HUES64 (cell line): Measurements from ENCODE around the gene POM121C.
"Not testable (repeated sequence)": the region's sequence is repeated elsewhere in the genome, so short reads cannot be mapped to it uniquely, and the experiment has no call there.

Source experiments
- H3K27ac ChIP-seq: 2 replicates; pipeline ENCODE4 v1.7.0; 2013; ENCODE audit warnings: low read depth, low read length, inconsistent platforms
- H3K27me3 ChIP-seq: 2 replicates; pipeline ENCODE4 v1.6.1; 2013; ENCODE audit warnings: mild to moderate bottlenecking, low read length; ENCODE audit not compliant: insufficient read depth
- H3K36me3 ChIP-seq: 2 replicates; pipeline ENCODE4 v1.6.1; 2013; ENCODE audit warnings: mild to moderate bottlenecking, low read length; ENCODE audit not compliant: insufficient read depth
- H3K4me1 ChIP-seq: 2 replicates; pipeline ENCODE4 v1.6.1; 2013; ENCODE audit warnings: mild to moderate bottlenecking, low read length, moderate library complexity; ENCODE audit not compliant: insufficient read depth
- H3K4me3 ChIP-seq: 2 replicates; pipeline ENCODE4 v1.5.1; 2013; ENCODE audit warnings: mild to moderate bottlenecking, low read length, moderate library complexity
- H3K9ac ChIP-seq: 2 replicates; pipeline ENCODE4 v1.6.1; 2013; ENCODE audit warnings: mild to moderate bottlenecking, low read depth, low read length
- H3K9me3 ChIP-seq: 2 replicates; pipeline ENCODE4 v1.6.1; 2013; ENCODE audit warnings: low read depth, low read length; ENCODE audit not compliant: insufficient read depth
- WGBS: fragments of 150-250, 120-280 bp; methylation state at CpG from one replicate; pipeline ENCODE4 v1.1.7; 2013; ENCODE audit warnings: missing lambda C conversion rate; 5-methylcytosine and 5-hydroxymethylcytosine counted together

POM121C gene

GRCh38 chr7:75421798-75422710, 64.0 kb downstream of the POM121C start:
- H3K27me3 ChIP-seq, H3K4me3 ChIP-seq, H3K4me1 ChIP-seq, H3K9me3 ChIP-seq, H3K27ac ChIP-seq, H3K9ac ChIP-seq: not testable (repeated sequence)
- peaks cover 24% of the 10 kb centered on the region for H3K36me3 ChIP-seq
- WGBS, result 95% methylated on average over 28 of the region's 50 CpGs

DNA sequence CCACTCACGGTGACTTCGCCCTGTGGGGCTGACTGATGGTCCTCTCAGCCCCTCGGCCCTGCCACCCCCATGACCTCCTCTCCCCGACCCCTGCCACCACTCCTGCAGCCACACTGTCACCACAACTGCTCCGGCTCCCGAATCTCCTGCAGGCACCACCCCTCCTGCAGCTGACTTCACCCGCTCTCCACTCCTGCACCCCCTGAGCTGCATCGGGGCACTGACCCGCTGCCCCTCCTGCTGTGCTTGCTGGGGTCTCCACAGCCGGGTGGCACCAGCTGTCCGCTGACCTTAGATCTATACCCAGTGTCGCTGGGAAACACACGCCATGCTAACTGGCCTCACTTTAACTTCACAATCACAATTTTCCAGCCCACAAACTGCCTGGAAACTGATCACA, 65.9 kb downstream of the POM121C start:
- not testable (repeated sequence) for H3K4me3 ChIP-seq, H3K9ac ChIP-seq, H3K4me1 ChIP-seq, H3K27me3 ChIP-seq, H3K9me3 ChIP-seq, H3K27ac ChIP-seq
- WGBS, result 96% methylated on average over 10 of the region's 13 CpGs
- H3K36me3 ChIP-seq, result peaks cover 38% of the 10 kb centered on the region

- not testable (repeated sequence) for H3K4me3 ChIP-seq, H3K27ac ChIP-seq, H3K9ac ChIP-seq, H3K27me3 ChIP-seq, H3K9me3 ChIP-seq, H3K4me1 ChIP-seq
- 93% methylated on average over 10 of the region's 13 CpGs for WGBS
- H3K36me3 ChIP-seq, result peaks cover 39% of the 10 kb centered on the region
Observed at GRCh38 chr7:75419693-75420092, 66.4 kb downstream of the POM121C start.

DNA sequence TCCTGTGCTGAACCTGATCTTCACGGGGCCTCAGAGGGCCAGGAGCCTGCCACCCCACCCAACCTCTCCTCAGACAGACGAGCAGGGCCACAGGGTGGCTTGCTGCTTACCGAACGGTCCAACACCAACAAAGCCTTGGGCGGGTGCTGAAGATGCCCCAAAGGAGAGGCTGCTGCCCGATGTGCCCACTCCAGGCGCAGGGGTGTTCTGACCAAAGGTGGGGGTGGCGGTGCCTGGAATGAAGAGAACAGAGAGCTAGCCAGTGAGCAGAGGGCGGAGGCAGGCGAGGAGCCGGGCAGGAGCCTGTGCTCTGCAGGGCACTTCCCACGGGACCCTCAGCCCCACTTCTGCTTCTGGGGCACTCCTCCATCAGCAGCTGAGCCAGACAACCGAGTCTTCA, 66.9 kb downstream of the POM121C start:
- H3K27ac ChIP-seq, H3K9me3 ChIP-seq, H3K4me1 ChIP-seq, H3K4me3 ChIP-seq, H3K9ac ChIP-seq, H3K27me3 ChIP-seq: not testable (repeated sequence)
- peaks cover 35% of the 10 kb centered on the region for H3K36me3 ChIP-seq
- WGBS, result 94% methylated on average over 11 of the region's 13 CpGs

DNA sequence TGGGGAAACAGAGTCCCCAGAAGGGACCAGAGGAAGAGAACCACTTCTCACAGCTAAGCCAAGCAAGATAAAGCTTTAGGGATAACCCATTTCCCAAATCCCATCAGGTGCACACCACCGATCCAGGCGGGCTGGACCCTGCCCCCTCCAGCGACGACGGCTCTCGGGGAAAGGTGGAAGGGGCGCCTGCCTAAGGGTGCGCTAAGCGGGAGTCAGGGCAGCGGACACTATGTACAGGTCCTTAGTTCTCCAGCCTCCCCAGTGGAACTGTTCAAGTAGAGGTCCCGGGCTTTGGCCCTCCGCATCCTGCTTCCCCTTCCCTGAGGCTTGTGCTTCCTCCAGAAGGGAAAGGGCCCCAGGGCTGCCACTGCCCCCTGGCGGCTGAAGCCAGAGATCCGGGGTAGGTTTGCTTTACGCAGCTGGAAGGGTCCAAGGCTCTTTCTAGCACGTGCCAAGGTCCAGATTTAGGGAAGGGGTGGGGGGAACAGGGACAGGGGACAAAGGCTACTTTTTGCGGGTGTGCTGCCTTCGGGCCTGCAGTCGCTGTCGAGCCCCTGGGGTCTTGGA, 67.7 kb downstream of the POM121C start:
- H3K9me3 ChIP-seq, H3K4me1 ChIP-seq, H3K27ac ChIP-seq, H3K9ac ChIP-seq, H3K27me3 ChIP-seq, H3K4me3 ChIP-seq: not testable (repeated sequence)
- peaks cover 29% of the 10 kb centered on the region for H3K36me3 ChIP-seq
- WGBS, result 98% methylated on average over 11 of the region's 20 CpGs

DNA sequence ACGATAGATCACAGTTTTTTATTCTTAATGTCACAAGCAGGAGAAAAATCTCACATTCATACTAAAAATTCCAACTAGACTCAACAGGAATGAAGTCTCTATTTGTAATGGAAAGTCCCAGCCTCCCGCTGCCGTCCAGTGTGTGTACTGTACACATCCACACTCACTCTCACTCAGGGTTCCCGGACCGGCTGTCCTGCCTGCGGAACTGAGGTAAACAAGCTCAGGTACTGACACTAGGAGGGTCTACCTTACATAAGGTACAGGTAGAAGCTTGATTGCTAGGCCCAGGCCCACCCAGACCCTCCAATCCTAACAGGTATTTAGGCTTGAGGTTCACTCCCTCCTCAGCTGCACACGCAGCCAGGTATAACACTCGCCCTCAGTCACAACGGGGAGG, 69.3 kb downstream of the POM121C start:
- not testable (repeated sequence) for H3K9me3 ChIP-seq, H3K4me3 ChIP-seq, H3K4me1 ChIP-seq, H3K27me3 ChIP-seq, H3K27ac ChIP-seq, H3K9ac ChIP-seq
- over 99% methylated on average over 6 of the region's 9 CpGs for WGBS
- peaks cover 29% of the 10 kb centered on the region for H3K36me3 ChIP-seq

- not testable (repeated sequence) for H3K4me1 ChIP-seq, H3K27ac ChIP-seq, H3K9me3 ChIP-seq, H3K4me3 ChIP-seq, H3K9ac ChIP-seq, H3K27me3 ChIP-seq
- peaks cover 23% of the 10 kb centered on the region for H3K36me3 ChIP-seq
- 96% methylated on average over 18 of the region's 27 CpGs for WGBS
Observed at GRCh38 chr7:75415829-75416373, 70.2 kb downstream of the POM121C start.

DNA sequence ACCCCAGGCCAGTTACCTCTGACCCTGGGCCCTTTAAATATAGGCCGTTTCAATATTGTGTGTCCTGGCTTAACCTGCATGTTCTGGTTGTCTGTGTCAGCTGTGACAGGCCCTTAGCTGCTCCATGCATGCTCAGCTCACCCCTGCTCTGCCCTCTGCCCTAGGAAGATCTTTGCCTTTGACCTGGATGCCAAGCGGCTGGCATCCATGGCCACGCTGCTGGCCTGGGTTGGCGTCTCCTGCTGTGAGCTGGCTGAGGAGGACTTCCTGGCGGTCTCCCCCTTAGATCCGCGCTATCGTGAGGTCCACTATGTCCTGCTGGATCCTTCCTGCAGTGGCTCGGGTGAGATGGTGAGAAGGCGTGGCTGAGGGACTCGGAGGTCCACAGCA, 70.7 kb downstream of the POM121C start:
- H3K4me3 ChIP-seq, H3K4me1 ChIP-seq, H3K27ac ChIP-seq, H3K9me3 ChIP-seq, H3K9ac ChIP-seq, H3K27me3 ChIP-seq: not testable (repeated sequence)
- WGBS, result 94% methylated on average over 9 of the region's 11 CpGs
- H3K36me3 ChIP-seq, result peaks cover 20% of the 10 kb centered on the region

DNA sequence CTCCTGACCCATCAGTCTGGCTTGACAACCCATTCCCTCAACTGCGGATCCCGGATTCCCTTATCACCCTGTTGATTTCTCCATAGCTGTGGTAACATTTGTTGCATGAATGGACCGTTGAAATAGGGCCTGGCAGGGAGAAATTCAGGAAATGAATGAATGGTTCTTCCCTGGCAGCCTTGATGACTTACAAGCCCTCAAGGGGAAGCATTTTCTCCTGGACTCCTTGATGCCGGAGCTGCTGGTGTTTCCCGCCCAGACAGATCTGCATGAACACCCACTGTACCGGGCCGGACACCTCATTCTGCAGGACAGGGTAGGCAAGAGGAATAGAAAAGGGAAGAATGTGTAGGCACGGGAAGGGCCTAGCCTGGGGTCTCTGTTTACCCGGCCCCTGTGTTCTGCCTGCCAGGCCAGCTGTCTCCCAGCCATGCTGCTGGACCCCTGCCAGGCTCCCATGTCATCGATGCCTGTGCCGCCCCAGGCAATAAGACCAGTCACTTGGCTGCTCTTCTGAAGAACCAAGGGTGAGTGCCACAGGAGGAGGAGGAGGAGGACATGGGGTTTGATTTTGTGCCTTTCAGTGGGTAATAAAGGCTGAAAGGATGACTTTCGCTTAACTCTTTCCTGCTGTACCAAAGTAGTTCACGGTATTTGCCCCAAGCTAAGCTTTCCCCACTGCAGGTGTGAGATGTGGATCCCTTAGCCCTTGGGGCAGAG, 71.2 kb downstream of the POM121C start:
- H3K9ac ChIP-seq, H3K27ac ChIP-seq, H3K9me3 ChIP-seq, H3K4me1 ChIP-seq, H3K27me3 ChIP-seq, H3K4me3 ChIP-seq: not testable (repeated sequence)
- H3K36me3 ChIP-seq, result peaks cover 18% of the 10 kb centered on the region
- WGBS, result 94% methylated on average over 7 of the region's 13 CpGs

- H3K36me3 ChIP-seq, result peaks cover 18% of the 10 kb centered on the region
- H3K9me3 ChIP-seq, H3K9ac ChIP-seq, H3K27ac ChIP-seq, H3K4me1 ChIP-seq, H3K4me3 ChIP-seq, H3K27me3 ChIP-seq: not testable (repeated sequence)
- WGBS, result no CpG with 5 or more reads among the region's 6 CpGs
Observed at GRCh38 chr7:75414204-75414603, 71.9 kb downstream of the POM121C start.

DNA sequence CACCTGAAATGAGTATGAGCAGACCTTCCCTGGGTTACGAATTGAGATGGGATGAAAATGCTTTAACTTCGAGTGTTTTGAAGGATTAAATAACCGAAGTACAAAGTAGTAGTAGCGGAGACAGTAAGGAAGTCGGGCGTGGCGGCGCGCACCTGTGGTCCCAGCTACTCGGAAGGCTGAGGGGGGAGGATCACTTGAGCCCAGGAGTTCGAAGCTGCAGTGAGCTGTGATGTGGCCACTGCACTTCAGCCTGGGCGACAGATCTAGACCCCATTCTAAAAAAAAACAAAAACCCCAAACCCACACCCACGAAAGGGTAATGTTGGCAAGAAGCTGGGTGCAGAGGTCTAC, 75.3 kb downstream of the POM121C start:
- WGBS, result no CpG with 5 or more reads among the region's 13 CpGs
- not testable (repeated sequence) for H3K27ac ChIP-seq, H3K27me3 ChIP-seq, H3K4me3 ChIP-seq, H3K4me1 ChIP-seq, H3K9me3 ChIP-seq, H3K9ac ChIP-seq, H3K36me3 ChIP-seq
